Pericardium fibroblast (primary cell): Measurements from ENCODE around the gene PTGER1. TPM values are rescaled to one million over a fixed set of nuclear protein-coding genes. Genes with fewer than 3 reads are reported as not detected.

Source experiments
- total RNA-seq: library from RNA; depleted of rRNA; stranded (reverse); fragments of >200 nt; gene quantifications from 2 replicates; pipeline ENCODE4 v1.2.3, GENCODE V29; 2015

PTGER1 gene
- total RNA-seq: 3.0 and 8.2 TPM in 2 replicates

GRCh38 chr19:14475251-14476073 is at the start of gene PTGER1:
Gene PTGER1, minus strand, starts transcription at chr19:14475354. Its CDS starts 1,034 bp downstream, at chr19:14474320.

GRCh38 chr19:14517840-14518505 is 42.8 kb upstream of the PTGER1 start, which contains the start of gene DNAJB1:
Gene DNAJB1, minus strand, starts transcription at chr19:14518397. Its CDS starts 48 bp downstream, at chr19:14518349.

GRCh38 chr19:14496029-14496833 is 21.1 kb upstream of the PTGER1 start, which contains the start of gene GIPC1:
Gene GIPC1, minus strand, starts transcription at chr19:14496127. Its CDS starts 13,151 bp downstream, at chr19:14482976.

GRCh38 chr19:14432791-14433553 is 42.2 kb downstream of the PTGER1 start, which contains the start of gene PKN1:
Gene PKN1, plus strand, starts transcription at chr19:14433306. Its CDS starts 216 bp downstream, at chr19:14433522.

Other genes starting within 250 kb of the PTGER1 start
- gene ADGRE5, start 93.9 kb downstream of the PTGER1 start, total RNA-seq: 10.0 and 12.9 TPM in 2 replicates
- gene DDX39A, start 56.0 kb downstream of the PTGER1 start, total RNA-seq: 28.9 and 55.7 TPM in 2 replicates
- gene PKN1, start 42.0 kb downstream of the PTGER1 start, total RNA-seq: 97.4 and 115 TPM in 2 replicates
- gene GIPC1, start 20.8 kb upstream of the PTGER1 start, total RNA-seq: 91.2 and 144 TPM in 2 replicates
- 90.6 and 96.5 TPM in 2 replicates for gene DNAJB1, start 43.0 kb upstream of the PTGER1 start, total RNA-seq
- 51.3 and 61.5 TPM in 2 replicates for gene TECR, start 54.2 kb upstream of the PTGER1 start, total RNA-seq
- 282 and 361 TPM in 2 replicates for gene NDUFB7, start 96.7 kb upstream of the PTGER1 start, total RNA-seq
- gene CLEC17A, start 107.7 kb upstream of the PTGER1 start, total RNA-seq: not detected in 2 replicates
- not detected in 2 replicates for gene ADGRE3, start 199.5 kb upstream of the PTGER1 start, total RNA-seq
- 10.9 and 17.6 TPM in 2 replicates for gene ZNF333, start 214.7 kb upstream of the PTGER1 start, total RNA-seq